Left colon (tissue), 2 donors: ENCODE measurements around the gene RUNX2. TPM values are rescaled to one million over a fixed set of nuclear protein-coding genes. Genes with fewer than 3 reads are reported as not detected.

ENCODE experiments used
- ATAC-seq: fragments of 200-7000 bp; cut with Tn5 transposase; one replicate; pipeline ENCODE4 v1.9.1; 2020; ENCODE audit warnings: mild to moderate bottlenecking, moderate library complexity
- DNase-seq, 2 donors: peaks; one replicate each; pipeline ENCODE4 v3.0.0-alpha.2; 2020
- intact Hi-C, 2 donors: fragments of 100-400 bp; cut with DNase I in 1 of 2; cut with micrococcal nuclease in 1 of 2; formaldehyde crosslinking; loops; one replicate each; pipeline versions ENCODE4 v1.11.2 to v1.14.0; 2022; cut with DNase I, micrococcal nuclease
- total RNA-seq, 2 donors: library from RNA; stranded (reverse); fragmentation: NEBNext Ultra II Directional; extraction: Animal tissue kit (Norgen Biotek cat#: 25700); gene quantifications; one replicate each; pipeline ENCODE4 v1.2.1, GENCODE V29; 2021
- donor health status: DM: no; HTN: no; CAD: no.
- donor health status: DM: yes; HTN: yes; CAD: no.

Gene RUNX2
- total RNA-seq, 2 donors from 2014 or later: 2.5 to 3.5 TPM

DNA sequence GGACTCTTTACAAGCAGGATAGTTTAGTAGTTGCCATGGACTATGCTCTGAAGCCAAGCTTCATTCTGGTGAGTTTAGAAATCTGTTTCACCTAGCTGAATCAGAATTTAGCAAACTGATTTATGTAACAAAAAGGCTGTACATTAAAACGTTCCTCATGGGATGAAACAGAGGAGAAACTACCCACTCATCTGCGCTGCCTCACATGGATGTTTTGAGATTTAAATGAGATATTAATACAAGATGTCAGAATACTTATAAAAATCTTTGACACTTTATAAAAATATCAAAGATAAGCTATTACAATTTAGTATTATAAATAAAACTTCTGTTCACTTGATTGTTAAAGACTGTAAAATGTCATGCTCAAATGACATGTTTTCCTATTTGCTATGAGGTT, 16.8 kb downstream of the RUNX2 start:
- ATAC-seq (no peak), DNase-seq (no peak)
- intact Hi-C loops: no loop called here

DNA sequence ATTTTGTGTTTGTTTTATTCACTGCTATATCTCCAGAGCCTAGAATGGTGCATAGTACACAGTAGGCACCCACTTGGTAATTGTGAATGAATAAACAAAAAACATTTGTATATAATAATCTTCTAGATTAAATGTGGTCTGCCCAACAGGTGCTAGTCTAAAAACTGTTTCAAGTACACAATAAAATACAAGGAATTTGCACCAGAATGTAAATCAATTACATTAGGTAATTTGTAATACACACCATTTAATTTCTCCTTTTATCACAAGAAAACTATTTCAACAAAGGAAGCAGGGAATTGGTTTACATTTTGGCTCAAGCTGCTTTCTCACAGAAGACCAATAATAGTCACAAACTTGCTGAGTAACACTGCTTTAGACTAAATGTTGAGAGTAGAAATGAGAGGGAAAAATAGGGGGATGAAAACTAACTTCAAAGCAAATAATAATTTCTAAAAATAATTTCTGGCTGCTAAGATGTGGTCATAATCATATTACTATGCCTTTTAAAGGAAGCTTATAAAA, 22.1 kb downstream of the RUNX2 start:
- intact Hi-C loops: no loop called here
- DNase-seq: no peak
- ATAC-seq: no peak

DNA sequence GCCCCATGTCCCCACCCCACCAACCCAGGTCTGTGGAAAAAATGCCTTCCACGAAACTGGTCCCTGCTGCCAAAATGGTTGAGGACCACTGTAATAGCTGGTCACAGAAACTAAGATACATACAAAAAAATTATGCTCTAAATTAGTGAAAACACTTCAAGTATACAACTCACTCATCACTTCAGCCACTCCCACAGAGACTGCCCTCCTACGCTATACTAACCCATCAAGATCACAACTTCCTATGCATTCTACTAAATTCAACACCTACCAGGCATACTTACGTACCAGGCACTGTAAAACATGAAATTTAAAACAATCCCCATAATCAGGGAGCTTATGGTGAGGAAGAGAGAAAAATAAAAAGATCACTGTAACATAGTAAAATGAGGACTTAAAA, 22.9 kb downstream of the RUNX2 start:
- DNase-seq (no peak), ATAC-seq (no peak)
- intact Hi-C loops: no loop called here

DNA sequence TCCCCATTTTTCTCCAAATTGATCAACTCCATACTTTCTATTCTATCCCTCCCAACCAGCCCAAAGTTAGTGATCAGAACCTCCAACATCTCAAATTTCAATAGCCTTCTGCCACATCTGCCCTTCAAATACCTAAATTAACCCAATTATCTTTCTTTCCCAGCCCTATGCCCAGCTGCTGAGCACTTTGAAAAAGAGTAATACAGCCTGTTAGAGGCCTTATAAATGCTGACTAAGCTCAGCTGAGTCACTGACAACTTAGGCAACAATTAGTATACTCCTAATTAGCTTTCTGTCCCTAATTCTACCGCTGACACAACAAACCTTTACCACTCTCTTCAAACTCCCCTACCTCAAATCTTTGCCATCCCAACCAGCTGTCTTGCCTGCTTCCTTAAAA, 23.5 kb downstream of the RUNX2 start:
- DNase-seq (no peak), ATAC-seq (no peak)
- intact Hi-C loops: no loop called here

DNA sequence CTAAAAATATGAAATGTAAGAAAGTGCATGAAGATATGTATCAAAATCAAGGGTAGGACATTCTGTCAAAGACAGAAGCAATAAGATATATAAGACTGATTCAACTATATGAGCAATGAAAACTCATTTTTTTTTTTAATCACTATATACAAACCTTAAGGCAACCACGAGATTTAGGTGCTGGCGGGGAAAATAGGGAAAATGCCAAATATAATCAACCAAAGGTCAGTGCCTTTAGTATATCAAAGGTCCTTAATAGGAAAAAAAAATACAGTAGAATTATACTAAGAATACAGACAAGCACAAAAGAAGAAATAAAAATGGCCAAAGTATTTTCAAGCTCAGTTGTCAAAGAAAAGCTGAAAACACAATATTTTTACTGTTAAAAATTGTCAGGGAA, 25.5 kb downstream of the RUNX2 start:
- intact Hi-C loops: no loop called here
- no peak for DNase-seq
- no peak for ATAC-seq

DNA sequence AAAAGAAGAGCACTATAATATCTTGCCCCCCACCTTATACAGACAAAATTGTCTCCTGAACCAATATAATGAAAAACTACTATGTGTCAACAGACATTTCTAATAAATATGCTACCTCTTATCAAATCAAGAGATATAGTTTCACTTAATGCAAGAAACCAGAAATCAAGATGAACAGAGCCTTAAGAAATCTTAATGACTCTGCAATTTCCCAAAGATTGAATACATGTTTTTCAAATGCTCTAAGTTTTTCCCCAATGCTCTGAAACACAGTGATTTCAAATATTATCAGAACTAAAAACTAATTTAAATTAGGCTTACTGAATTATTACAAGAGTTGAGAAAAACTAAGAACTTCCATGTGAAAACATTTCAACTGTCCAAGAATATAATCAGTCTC, 36.3 kb downstream of the RUNX2 start:
- ATAC-seq: no peak
- DNase-seq: no peak
- intact Hi-C loops: no loop called here

DNA sequence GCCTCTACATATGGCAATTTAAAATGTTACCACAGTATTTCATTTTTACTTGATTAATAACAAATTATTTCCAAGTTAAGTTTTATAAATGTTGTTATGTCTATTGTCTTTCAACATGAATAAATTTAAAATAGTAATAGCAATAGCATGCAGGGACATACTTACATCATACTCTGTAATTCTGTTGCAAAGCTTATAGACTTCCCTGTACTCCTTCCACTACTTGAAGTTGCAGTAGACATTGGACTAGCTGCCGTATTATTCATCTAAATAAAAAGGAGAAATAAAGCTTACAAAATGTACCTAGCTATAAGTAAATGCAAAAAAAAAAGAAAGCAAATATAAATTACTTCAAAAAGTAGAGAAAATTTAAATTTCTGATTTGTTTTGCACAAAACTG, 36.9 kb downstream of the RUNX2 start:
- intact Hi-C loops: no loop called here
- no peak for ATAC-seq
- no peak for DNase-seq

DNA sequence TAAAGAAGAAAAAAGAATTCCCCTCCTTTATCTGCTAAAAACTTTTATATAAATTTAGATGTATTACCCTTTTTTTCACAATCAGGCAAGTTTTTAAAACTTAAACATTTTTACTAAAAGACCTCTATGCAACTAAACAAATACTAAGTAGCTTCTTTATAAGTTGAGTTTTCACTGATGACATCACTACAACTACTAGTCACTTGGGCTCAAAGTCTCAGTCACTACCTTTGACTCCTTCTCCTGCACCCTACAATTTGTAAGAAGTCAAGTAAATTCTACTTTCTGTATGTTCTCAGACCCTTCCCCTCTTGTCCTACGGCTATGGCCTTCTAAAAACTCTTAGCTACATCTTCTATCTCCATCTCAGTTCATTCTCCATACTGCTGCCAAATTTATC, 38.4 kb downstream of the RUNX2 start:
- intact Hi-C loops: no loop called here
- no peak for DNase-seq
- no peak for ATAC-seq

DNA sequence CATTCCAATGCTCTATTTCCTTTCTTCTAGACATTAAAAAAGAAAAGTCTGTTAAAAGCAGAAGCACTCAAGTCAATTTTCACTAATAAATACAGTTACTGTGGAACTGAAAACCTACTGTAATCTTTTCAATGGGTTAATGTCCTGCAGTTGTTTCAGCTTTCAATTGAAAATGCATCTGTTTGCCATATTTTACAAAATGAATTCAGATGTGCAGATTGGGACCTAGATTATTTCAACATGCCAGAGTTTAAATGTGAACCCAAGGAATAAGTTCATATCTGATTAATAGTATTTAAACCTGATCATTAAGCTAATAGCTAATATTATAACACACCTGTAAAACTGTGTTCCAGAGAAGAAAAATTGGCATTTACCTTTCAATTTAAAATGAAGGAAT, 39.9 kb downstream of the RUNX2 start:
- ATAC-seq (no peak), DNase-seq (no peak)
- intact Hi-C loops: no loop called here

DNA sequence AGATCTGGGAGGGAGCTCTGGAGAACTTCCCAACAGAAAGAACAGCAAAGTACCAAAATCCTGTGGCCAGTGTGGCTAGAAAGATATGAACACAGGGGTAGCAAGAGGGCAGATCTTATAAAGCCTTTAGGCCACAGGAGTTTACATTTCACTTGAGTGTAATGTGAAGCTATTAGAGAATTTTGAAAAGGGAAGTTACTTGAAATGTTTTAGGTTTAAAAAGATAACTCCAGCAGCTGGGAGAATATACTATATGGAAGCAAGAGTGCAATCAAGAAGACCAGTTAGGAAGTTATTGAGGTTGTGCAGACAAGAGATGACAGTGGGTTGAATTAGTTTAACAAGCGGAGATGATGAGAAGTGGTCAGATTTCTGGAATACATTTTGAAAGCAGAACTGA, 41.7 kb downstream of the RUNX2 start:
- intact Hi-C loops: no loop called here

DNA sequence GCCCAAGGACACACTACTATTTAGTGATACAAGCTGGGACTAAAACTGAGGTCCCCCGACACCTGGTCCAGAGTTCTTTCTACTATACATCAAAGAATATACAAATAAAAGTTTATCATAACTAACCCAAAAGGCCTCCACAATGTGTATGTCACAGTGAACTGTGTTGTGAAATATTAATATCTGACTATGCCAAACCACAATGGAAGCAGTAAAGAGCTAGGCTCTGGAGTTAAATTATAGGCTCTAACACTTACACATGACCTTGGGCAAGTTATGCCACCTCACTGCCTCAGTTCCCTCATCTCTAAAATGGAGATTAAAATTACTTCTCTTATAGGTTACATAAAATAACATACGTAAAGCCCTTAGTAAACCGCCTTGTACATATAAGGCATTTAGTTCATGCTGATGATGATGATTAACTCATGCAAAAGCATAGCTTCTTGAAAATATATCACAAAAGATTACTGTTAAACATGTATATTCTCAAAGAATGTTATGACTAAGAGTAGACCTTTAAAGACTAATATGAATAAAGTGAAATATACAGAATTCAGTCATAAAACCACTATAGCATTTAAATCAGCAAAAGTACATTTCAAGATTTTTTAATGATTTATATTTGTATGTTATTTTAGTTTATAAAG, 43.9 kb downstream of the RUNX2 start:
- ATAC-seq: no peak
- DNase-seq: no peak
- intact Hi-C loops: no loop called here

More for the DNA sequence above, 41.7 kb downstream of the RUNX2 start:
- DNase-seq (no peak), ATAC-seq (no peak)

DNA sequence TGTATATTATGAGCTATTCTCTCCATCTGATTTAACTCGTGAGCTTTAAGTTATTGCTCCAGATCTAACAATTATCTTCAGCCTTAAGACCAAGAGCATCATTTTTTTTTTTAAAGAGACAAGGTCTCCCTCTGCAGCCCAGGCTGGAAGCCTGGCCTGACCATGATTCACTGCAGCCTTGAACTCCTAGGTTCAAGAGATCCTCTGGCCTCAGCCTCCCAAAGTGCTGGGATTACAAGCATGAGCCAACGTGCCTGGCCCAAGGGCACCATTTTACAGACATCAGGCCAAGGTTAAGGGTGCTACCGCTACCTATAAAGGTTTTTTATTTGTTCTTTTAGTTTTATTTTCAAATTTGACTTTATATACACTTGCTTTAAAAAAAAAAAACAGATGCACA, 47.3 kb downstream of the RUNX2 start:
- intact Hi-C loops: no loop called here
- ATAC-seq (no peak), DNase-seq (no peak)

DNA sequence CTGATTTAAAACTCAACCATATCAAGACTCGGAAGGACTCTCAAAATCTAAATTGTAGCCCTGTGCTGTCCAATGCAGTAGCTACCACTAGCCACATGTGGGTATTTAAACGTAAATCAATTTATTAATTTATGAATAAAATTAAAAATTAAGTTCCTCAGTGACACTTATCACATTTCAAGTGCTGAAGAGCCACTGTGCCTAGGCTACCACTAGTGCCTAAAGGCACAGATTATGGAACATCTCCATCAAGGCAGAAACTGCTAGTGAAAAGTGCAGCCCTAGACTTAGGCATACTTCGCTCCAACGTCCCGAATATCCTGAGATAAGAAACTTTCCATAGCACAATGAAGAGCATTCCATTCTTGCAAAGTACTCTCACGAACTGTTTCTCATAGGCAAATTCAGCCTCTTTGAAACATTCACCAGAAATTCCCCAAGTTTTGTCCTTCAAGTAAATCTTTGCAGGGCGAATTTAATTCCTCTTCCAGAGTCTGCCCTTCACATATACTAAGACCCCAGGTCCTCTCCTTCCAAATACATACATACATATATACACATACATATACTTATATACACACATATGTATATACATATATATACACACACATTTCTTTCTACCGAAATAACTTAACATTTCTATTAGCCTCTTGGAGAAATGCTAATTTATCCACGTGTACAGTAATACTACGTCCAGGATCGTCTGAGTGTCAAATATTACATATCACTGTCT, 48.3 kb downstream of the RUNX2 start:
- intact Hi-C loops: no loop called here
- ATAC-seq (no peak), DNase-seq (no peak)

DNA sequence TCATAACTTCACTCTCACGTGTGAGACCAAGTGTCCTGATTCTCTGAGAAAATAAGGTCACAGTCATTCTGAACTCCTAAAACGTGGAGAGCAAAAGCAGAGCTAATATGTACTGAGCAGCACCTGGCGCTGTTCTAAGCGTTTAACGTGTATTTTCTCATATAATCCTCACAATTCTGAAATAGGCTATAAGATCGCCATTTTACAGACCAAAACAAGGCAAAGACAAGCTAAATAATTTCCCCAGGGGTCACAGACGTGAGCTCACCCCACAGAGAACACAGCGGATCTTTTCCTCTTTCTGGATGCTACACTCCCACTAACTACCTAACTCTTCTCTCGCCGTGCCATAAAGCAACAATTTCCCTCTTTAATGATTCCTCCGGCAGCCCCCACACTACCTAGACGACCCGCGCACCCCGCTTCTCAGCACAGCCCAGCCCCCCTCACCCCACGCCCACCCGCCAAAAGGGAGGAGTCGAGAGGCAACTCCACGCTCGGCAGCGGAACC, 49.0 kb downstream of the RUNX2 start:
- no peak for DNase-seq
- peak; percentile 4 for ATAC-seq
- intact Hi-C loops: no loop called here

DNA sequence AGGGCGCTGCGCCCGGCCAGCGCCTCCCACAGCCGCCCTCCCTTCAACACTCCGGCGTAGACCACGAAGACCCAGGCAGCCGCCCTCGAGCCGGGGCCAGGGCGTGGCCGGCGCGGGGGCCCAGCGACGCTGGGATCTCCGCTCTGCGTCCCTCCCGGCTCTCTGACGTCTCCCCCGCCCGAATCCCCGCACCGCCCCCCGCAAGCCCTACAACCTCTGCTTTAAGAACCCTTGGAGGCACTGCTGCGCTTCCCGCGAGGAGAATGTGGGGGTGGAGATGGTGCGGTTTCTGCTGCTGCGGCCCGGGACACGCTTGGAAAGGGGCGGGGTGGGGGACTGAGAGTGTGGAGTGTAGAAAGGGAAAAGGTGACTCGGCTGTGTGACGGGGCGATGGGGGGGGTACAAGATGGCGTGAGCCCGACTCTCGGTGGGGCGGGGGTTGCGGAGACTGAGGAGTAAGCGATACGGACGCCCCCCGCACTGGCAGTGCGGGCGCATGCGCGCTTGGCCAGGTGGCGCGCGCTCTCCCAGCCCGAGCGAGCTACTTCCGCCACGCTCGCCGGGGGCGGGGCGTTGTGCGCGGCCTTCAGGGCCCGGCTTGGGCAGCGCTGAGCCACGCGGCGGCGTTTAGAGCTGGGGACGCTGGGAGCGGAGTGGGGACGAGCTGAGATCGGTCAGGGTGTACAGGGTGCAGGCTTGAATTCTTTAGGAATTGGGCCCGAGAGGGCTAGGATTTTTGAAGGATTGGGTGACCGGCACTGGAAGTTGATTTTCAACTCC, 49.6 kb downstream of the RUNX2 start, which contains the start of gene SUPT3H:
Gene SUPT3H (minus strand): TSS at position 381 of the 780 bp plus-strand sequence.
- ATAC-seq (peak; percentile 97), DNase-seq (peak; percentile 88 to 93)
- intact Hi-C loops: no loop called here

DNA sequence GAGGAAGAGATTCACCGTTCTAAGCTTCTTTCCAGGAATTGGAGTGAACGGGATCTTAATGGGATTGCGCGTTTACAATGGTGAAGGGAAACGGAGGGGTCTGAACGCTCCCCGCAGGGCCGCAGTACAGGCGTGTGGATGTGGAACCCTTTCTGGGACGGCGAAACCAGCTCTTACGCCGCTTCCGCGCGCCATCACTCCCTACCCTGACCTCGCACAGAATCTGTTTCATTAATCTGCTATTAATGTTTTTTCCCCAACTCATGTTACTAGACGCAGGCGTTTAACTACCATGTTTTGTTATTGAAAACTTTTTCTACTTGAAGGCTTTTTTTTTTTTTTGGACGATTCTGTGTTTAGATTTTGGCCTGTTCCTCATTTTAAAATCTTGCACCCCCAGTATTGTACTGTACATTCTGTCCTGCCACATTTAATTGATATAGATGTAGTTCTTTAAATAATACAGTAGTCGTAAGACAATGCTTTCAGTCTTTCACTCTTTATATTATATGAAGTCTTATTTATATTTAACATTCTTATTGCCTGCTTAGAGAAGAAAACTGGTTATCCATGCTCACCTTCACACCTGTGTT, 50.3 kb downstream of the RUNX2 start:
- intact Hi-C loops: no loop called here
- DNase-seq (peak in 1 of 2 donors; percentile 52), ATAC-seq (peak; percentile 39)

DNA sequence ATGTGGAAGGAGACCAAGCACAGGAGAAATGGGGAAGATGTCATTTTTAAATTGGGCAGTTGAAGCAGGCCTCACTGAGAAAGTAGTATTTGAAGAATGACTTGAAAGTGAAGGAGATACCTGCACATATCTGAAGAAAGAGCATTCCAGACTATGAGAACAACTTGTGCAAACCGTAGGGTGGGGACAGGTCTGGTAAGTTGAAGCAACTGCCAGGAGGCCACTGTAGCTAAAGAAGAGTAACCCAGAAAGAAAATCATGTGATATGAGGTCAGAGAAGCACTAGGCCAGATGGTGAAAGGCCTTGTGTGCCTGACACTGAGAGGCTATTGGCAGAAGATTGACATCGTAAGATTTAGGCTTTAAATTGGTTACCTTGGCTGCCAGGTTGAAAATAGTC, 54.3 kb downstream of the RUNX2 start:
- intact Hi-C loops: no loop called here
- ATAC-seq: no peak

DNA sequence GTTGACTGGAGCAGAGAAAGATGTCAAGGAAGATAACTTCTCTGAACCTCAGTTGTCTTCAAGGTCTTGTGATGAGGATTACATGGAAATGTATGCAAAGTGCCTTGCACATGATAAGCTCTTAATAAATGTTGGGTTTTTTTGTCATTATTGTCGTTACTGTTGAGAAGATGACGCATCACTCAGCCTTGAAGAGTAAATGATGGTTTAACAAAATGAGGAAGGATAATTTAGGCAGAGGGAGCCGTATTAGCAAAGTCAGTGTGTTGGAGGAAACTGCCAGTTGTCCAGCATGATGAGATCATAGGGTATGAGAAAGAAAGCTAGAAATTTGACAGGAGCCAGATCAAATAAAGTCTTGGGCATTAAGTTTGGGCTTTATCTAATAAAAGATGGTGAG, 58.4 kb downstream of the RUNX2 start:
- no peak for DNase-seq
- no peak for ATAC-seq
- intact Hi-C loops: no loop called here

More for the DNA sequence above, 54.3 kb downstream of the RUNX2 start:
- no peak for DNase-seq

DNA sequence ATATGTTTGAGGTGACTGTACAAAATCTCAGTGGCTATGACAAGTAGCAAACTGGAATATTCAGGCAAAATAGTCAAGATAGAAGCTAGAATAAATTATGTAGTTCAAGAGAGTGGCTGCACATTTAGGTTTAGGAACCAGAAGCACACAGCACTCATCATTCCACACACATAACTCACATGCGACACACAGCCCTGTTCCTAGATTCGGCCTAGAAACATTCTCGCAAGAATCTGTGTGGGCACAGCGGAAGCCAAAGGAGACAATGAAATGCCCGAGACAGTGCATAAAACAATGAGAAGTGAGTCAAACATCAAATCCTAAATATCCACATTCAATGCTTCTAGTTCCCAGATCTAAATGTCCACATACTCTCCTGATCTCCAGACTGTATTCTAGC, 59.1 kb downstream of the RUNX2 start:
- intact Hi-C loops: no loop called here
- DNase-seq (no peak), ATAC-seq (no peak)
